Ectodermal cell (in vitro differentiated cells): Measurements from ENCODE around the gene CTDSPL.

ENCODE experiments used
- H3K27ac ChIP-seq: 2 replicates; pipeline ENCODE4 v1.7.0; 2013; ENCODE audit warnings: mild to moderate bottlenecking, low read depth, low read length; ENCODE audit not compliant: insufficient read depth, poor library complexity, severe bottlenecking
- H3K27me3 ChIP-seq: 2 replicates; pipeline ENCODE4 v1.7.0; 2013; ENCODE audit warnings: mild to moderate bottlenecking, low read length; ENCODE audit not compliant: insufficient read depth, control insufficient read depth, poor library complexity, severe bottlenecking
- H3K36me3 ChIP-seq: one replicate; pipeline ENCODE4 v1.7.0; 2013; ENCODE audit warnings: low read length; ENCODE audit not compliant: control insufficient read depth, insufficient read depth
- H3K4me1 ChIP-seq: one replicate; pipeline ENCODE4 v1.7.0; 2013; ENCODE audit warnings: low read length; ENCODE audit not compliant: control insufficient read depth, insufficient read depth
- H3K4me3 ChIP-seq: 2 replicates; pipeline ENCODE4 v1.7.0; 2013; ENCODE audit warnings: low read depth, low read length, control low read depth; ENCODE audit not compliant: insufficient read depth
- H3K9me3 ChIP-seq: 2 replicates; pipeline ENCODE4 v1.7.0; 2013; ENCODE audit warnings: mild to moderate bottlenecking, low read length, moderate library complexity; ENCODE audit not compliant: control insufficient read depth
- WGBS, 2 experiments: methylation state at CpG; one replicate each; pipeline ENCODE4 v1.1.7; 2013; ENCODE audit warnings: missing lambda C conversion rate in 2 of 2; 5-methylcytosine and 5-hydroxymethylcytosine counted together

The CTDSPL gene

DNA sequence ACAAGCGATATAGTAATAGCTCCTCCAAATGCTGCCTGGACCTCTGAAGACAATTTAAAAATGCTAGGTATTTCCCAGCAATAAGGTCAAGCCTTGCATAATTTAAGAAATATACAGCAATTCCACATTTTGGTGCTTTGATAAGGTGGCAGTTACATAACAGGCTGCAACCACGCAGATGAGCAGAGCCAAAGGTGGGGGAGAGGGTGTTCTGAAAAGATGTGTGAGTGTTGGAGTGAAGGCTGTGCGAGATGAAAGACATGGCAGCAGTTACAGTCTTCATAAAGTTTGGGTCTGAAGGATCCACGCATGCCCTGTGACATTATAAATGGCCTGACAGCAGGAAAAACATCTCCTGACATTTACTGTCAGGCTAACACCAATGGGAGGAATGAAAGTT, 26.1 kb downstream of the CTDSPL start:
- H3K27me3 ChIP-seq, result no peaks in the 10 kb centered on the region
- H3K9me3 ChIP-seq, result no peaks in the 10 kb centered on the region
- H3K4me3 ChIP-seq, result no peak overlapping the region
- H3K4me1 ChIP-seq, result no peaks in the 10 kb centered on the region
- 93 to 95% methylated on average over 4 of the region's 4 CpGs for WGBS, 2 experiments
- H3K36me3 ChIP-seq, result no peaks in the 10 kb centered on the region
- H3K27ac ChIP-seq, result no peak overlapping the region

DNA sequence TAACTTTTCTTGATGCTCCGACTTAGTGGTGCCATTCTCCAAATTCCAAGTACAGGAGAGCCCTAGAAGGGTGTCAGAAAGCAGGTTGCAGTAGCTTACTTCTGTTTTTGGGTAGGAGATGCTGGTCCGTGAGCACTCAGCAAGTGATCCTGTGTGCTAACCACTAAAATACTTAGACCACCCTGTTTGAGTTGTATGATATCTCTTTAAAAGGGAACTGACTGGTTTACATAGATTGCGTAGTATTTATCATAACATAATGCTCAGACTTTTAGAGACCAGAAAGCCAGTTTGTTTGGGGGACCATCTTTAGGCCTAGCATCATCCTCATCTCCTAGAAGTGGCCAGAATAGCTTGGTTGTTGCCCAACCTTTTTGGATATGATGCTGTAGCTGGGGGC, 26.7 kb downstream of the CTDSPL start:
- Histone ChIP-seq H3K36me3 (no peaks in the 10 kb centered on the region), H3K4me1 (no peaks in the 10 kb centered on the region), H3K27me3 (no peaks in the 10 kb centered on the region), H3K9me3 (no peaks in the 10 kb centered on the region), H3K4me3 (no peak overlapping the region), H3K27ac (no peak overlapping the region)
- WGBS, 2 experiments, result 93 to 100% methylated on average over 2 to 3 of the region's 3 CpGs

- H3K4me3 ChIP-seq, result no peak overlapping the region
- no peaks in the 10 kb centered on the region for H3K9me3 ChIP-seq
- no peak overlapping the region for H3K27ac ChIP-seq
- WGBS, 2 experiments, result 90 to 94% methylated on average over 5 of the region's 5 CpGs
- no peaks in the 10 kb centered on the region for H3K27me3 ChIP-seq
- no peaks in the 10 kb centered on the region for H3K36me3 ChIP-seq
- H3K4me1 ChIP-seq, result no peaks in the 10 kb centered on the region
Observed at GRCh38 chr3:37890522-37890921, 28.8 kb downstream of the CTDSPL start.

GRCh38 chr3:37891227-37891626, 29.5 kb downstream of the CTDSPL start:
- Histone ChIP-seq H3K36me3 (no peaks in the 10 kb centered on the region), H3K4me1 (no peaks in the 10 kb centered on the region), H3K27ac (no peak overlapping the region), H3K4me3 (no peak overlapping the region), H3K27me3 (no peaks in the 10 kb centered on the region), H3K9me3 (no peaks in the 10 kb centered on the region)
- 94% methylated on average over 3 of the region's 3 CpGs for WGBS, 2 experiments

DNA sequence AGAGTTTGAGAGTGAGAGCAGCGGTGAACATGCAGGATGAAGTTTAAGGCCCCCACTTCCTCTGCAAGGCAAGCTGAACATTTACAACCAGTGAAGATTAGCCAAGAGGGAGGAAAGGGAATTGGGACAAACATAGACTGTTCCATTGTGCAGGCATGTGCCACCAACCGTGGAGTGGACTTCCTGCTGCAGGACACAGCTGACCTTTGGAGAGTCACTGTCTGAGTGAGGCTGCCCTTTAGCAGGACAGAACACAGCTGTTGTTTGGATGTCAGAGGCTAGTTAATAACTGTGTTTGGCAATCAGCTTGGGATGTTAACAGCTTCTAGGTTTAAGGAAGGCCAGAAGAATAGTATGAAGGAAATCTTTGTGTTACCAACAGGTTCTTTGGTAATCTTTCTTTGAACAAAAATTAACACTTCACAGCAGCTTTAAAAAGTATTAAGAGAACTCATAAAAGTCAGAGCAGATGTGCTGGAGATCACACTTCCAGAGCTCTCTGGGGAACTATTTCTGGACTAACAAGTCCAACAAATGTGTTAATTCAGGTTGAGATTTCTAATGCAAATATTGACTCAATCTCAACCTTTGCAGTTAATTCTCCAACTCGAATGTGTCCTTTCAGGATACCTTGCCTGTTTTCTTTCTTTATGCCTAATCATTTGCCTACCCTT, 31.4 kb downstream of the CTDSPL start:
- Histone ChIP-seq H3K27ac (no peak overlapping the region), H3K4me1 (no peaks in the 10 kb centered on the region), H3K4me3 (no peak overlapping the region), H3K27me3 (no peaks in the 10 kb centered on the region), H3K9me3 (no peaks in the 10 kb centered on the region), H3K36me3 (no peaks in the 10 kb centered on the region)
- 75 to 88% methylated on average over 3 of the region's 3 CpGs for WGBS, 2 experiments

GRCh38 chr3:37896827-37897226, 35.1 kb downstream of the CTDSPL start:
- Histone ChIP-seq H3K9me3 (no peaks in the 10 kb centered on the region), H3K27ac (no peak overlapping the region), H3K4me3 (no peak overlapping the region), H3K36me3 (no peaks in the 10 kb centered on the region), H3K4me1 (no peaks in the 10 kb centered on the region), H3K27me3 (no peaks in the 10 kb centered on the region)
- WGBS, 2 experiments, result 80 to 92% methylated on average over 2 of the region's 2 CpGs

- 95 to 96% methylated on average over 6 of the region's 6 CpGs for WGBS, 2 experiments
- no peaks in the 10 kb centered on the region for H3K36me3 ChIP-seq
- H3K27me3 ChIP-seq, result no peaks in the 10 kb centered on the region
Observed at GRCh38 chr3:37897763-37898162, 36.1 kb downstream of the CTDSPL start.

DNA sequence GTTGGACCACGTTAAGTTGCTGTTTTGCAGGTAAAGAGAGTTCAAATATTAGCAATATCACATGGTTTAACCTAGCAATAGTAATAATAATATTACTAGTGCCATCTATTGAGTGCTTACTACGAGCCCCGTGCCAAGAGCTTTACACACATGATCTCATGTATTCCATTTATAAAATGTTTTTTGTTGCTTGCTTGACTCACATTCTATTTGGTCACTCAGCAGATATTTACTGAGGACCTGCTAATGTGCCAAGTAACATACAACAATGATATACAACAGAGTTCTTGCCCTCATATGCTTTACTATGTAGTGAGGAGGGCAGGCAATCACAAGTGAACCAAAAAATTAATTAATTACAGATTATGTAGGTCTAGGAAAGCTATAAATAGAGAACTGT, 36.7 kb downstream of the CTDSPL start:
- Histone ChIP-seq H3K27me3 (no peaks in the 10 kb centered on the region), H3K4me1 (no peaks in the 10 kb centered on the region), H3K4me3 (no peak overlapping the region), H3K27ac (no peak overlapping the region), H3K9me3 (no peaks in the 10 kb centered on the region), H3K36me3 (no peaks in the 10 kb centered on the region)
- 96 to 100% methylated on average over 2 to 3 of the region's 3 CpGs for WGBS, 2 experiments

More at GRCh38 chr3:37897763-37898162, 36.1 kb downstream of the CTDSPL start:
- H3K27ac ChIP-seq, result no peak overlapping the region
- no peaks in the 10 kb centered on the region for H3K9me3 ChIP-seq
- no peaks in the 10 kb centered on the region for H3K4me1 ChIP-seq
- H3K4me3 ChIP-seq, result no peak overlapping the region

DNA sequence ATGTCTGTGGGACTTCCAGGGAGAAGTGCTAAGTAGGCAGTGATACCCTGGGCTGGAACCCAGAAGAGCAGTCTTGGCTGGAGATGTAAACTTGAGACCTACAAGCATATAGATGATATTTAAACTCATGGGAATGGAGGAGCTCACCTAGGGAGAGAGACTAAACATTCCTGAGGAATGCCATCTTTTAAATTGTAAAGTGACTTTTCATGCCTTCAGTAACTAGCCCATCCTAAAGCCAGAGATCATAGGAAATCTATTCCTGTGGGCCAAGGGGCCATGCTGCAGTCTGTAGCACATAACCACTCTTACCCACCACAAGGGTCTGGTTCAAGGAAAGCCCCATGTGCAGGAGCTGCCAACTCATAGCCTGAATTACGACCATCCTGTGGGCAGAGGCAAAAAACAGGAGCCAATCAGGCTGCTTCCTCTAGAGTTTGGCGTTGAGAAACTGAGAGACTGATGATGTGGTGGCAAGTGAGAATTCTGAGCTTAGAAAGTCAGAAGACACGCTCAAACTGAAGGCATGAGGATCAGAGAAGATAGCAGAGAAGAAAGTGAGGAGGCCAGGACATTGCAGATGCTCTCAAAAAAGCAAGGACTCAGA, 37.5 kb downstream of the CTDSPL start:
- no peak overlapping the region for H3K4me3 ChIP-seq
- no peaks in the 10 kb centered on the region for H3K9me3 ChIP-seq
- 90 to 94% methylated on average over 3 of the region's 3 CpGs for WGBS, 2 experiments
- H3K36me3 ChIP-seq, result no peaks in the 10 kb centered on the region
- no peaks in the 10 kb centered on the region for H3K4me1 ChIP-seq
- H3K27ac ChIP-seq, result no peak overlapping the region
- H3K27me3 ChIP-seq, result no peaks in the 10 kb centered on the region

- Histone ChIP-seq H3K4me1 (peaks cover 5% of the 10 kb centered on the region), H3K4me3 (no peak overlapping the region), H3K27me3 (no peaks in the 10 kb centered on the region), H3K36me3 (no peaks in the 10 kb centered on the region), H3K27ac (no peak overlapping the region), H3K9me3 (no peaks in the 10 kb centered on the region)
- 98% methylated on average over 3 of the region's 3 CpGs for WGBS, 2 experiments
Observed at GRCh38 chr3:37899711-37900306, 38.1 kb downstream of the CTDSPL start.
